ENCODE data around the gene B3GNT4. TPM values are rescaled to one million over a fixed set of nuclear protein-coding genes. Genes with fewer than 3 reads are reported as not detected.

Gene B3GNT4
- total and polyA plus RNA-seq, 2 donors from 2014 or later, result 0.35 to 8.0 TPM

GRCh38 chr12:122238861-122239260 is 35.4 kb downstream of the B3GNT4 start:
- H3K4me1 ChIP-seq (ENCODE audit: control insufficient read depth in 2 of 3, insufficient read depth in 2 of 3, low read depth in 1 of 3, low read length in 3 of 3), result no peaks in the 10 kb centered on the region
- no peaks in the 10 kb centered on the region for H3K9me3 ChIP-seq (ENCODE audit: control insufficient read depth in 2 of 3, insufficient read depth in 1 of 3, low read length in 3 of 3)
- no peak for TF ChIP-seq CTCF (IDR thresholded peaks at IDR 0.05; ENCODE audit: borderline replicate concordance, extremely low read depth, insufficient read depth)
- intact Hi-C loops (cut with DNase I), result no loop called here
- H3K4me3 ChIP-seq (ENCODE audit: low read length in 3 of 3), result no peak overlapping the region
- no peaks in the 10 kb centered on the region for H3K27me3 ChIP-seq (ENCODE audit: control insufficient read depth, insufficient read depth, low read length)
- H3K9ac ChIP-seq (ENCODE audit: low read length in 3 of 3), result no peak overlapping the region
- peaks cover 2 to 31% (median 15%) of the 10 kb centered on the region in 3 donors for H3K36me3 ChIP-seq (ENCODE audit: control insufficient read depth in 2 of 3, insufficient read depth in 3 of 3, low read length in 3 of 3)
- FAIRE-seq, result no peak
- H3K27ac ChIP-seq (ENCODE audit: low read depth in 2 of 2, low read length in 2 of 2), result no peak overlapping the region
- no peak for DNase-seq

- FAIRE-seq (no peak), DNase-seq (no peak)
- H3K27me3 ChIP-seq (ENCODE audit: control insufficient read depth, insufficient read depth, low read length), result no peaks in the 10 kb centered on the region
- peaks cover 2 to 24% (median 8%) of the 10 kb centered on the region in 3 donors for H3K36me3 ChIP-seq (ENCODE audit: control insufficient read depth in 2 of 3, insufficient read depth in 3 of 3, low read length in 3 of 3)
- no peaks in the 10 kb centered on the region for H3K4me1 ChIP-seq (ENCODE audit: control insufficient read depth in 2 of 3, insufficient read depth in 2 of 3, low read depth in 1 of 3, low read length in 3 of 3)
- no peak overlapping the region for H3K27ac ChIP-seq (ENCODE audit: low read depth in 2 of 2, low read length in 2 of 2)
- H3K9ac ChIP-seq (ENCODE audit: low read length in 3 of 3), result no peak overlapping the region
- TF ChIP-seq CTCF (IDR thresholded peaks at IDR 0.05; ENCODE audit: borderline replicate concordance, extremely low read depth, insufficient read depth), result no peak
- no peak overlapping the region for H3K4me3 ChIP-seq (ENCODE audit: low read length in 3 of 3)
- intact Hi-C loops (cut with DNase I), result no loop called here
- H3K9me3 ChIP-seq (ENCODE audit: control insufficient read depth in 2 of 3, insufficient read depth in 1 of 3, low read length in 3 of 3), result no peaks in the 10 kb centered on the region
Observed at GRCh38 chr12:122243965-122244364, 40.5 kb downstream of the B3GNT4 start.

GRCh38 chr12:122244565-122245371 is 41.3 kb downstream of the B3GNT4 start:
- TF ChIP-seq CTCF (IDR thresholded peaks at IDR 0.05; ENCODE audit: borderline replicate concordance, extremely low read depth, insufficient read depth), result no peak
- no peak overlapping the region for H3K9ac ChIP-seq (ENCODE audit: low read length in 3 of 3)
- H3K27me3 ChIP-seq (ENCODE audit: control insufficient read depth, insufficient read depth, low read length), result no peaks in the 10 kb centered on the region
- no peaks in the 10 kb centered on the region for H3K4me1 ChIP-seq (ENCODE audit: control insufficient read depth in 2 of 3, insufficient read depth in 2 of 3, low read depth in 1 of 3, low read length in 3 of 3)
- DNase-seq (no peak), FAIRE-seq (no peak)
- H3K4me3 ChIP-seq (ENCODE audit: low read length in 3 of 3), result no peak overlapping the region
- H3K27ac ChIP-seq (ENCODE audit: low read depth in 2 of 2, low read length in 2 of 2), result no peak overlapping the region
- intact Hi-C loops (cut with DNase I), result no loop called here
- no peaks in the 10 kb centered on the region for H3K9me3 ChIP-seq (ENCODE audit: control insufficient read depth in 2 of 3, insufficient read depth in 1 of 3, low read length in 3 of 3)
- peaks cover 2 to 27% (median 9%) of the 10 kb centered on the region in 3 donors for H3K36me3 ChIP-seq (ENCODE audit: control insufficient read depth in 2 of 3, insufficient read depth in 3 of 3, low read length in 3 of 3)

All from kidney (tissue), 14 donors.